ENCODE data around the gene PLCB3.
A peak's percentile ranks its signal among the peaks of the same experiment; 100 is the strongest.
"Not testable (repeated sequence)": the region's sequence is repeated elsewhere in the genome, so short reads cannot be mapped to it uniquely, and the experiment has no call there.

The PLCB3 gene

DNA sequence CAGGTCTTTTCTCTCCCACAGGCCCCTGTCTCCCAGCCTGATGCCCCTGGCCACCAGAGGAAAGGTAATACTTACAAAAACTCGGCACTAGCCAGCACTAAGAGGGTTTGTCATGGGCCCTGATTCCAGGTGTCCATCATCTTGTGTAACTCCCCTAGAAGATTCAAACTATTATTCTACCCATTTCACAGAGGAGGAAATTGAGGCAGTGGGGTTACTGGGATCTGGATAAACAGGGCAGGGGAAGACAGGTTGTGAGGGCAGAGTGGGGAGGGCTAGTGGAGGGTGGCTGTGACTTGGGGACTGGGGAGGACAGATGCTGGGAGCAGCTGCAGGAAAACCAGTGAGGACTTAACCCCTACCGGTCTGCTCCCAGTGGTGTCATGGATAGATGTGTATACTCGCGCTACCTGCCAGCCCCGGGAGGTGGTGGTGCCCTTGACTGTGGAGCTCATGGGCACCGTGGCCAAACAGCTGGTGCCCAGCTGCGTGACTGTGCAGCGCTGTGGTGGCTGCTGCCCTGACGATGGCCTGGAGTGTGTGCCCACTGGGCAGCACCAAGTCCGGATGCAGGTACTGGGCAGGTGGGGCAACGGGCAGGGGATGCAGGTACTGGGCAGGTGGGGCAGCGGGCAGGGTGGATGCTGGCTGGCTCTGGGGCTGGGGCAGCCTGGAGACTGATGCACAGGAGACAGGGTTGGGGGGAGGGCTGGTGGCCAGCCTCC is 15.7 kb upstream of the PLCB3 start:
- DNase-seq (ENCODE audit: low read depth in 2 of 2): no peak

DNA sequence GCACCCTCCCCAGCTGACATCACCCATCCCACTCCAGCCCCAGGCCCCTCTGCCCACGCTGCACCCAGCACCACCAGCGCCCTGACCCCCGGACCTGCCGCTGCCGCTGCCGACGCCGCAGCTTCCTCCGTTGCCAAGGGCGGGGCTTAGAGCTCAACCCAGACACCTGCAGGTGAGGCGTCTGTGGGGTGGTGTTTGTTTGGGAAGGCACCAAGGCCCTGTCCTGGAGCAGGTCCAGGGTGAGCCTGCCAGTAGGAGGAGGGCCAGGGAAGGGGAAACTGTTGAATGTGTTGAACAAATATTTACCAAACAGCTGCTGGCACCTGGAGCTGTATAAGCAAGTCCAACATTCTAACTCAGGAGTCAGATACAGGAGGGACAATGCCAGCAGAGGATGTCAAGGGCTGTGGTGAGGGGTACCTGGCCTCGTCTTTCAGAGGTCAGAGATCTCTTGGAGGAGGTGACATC is 13.8 kb upstream of the PLCB3 start:
- DNase-seq (ENCODE audit: low read depth in 2 of 2): no peak

DNA sequence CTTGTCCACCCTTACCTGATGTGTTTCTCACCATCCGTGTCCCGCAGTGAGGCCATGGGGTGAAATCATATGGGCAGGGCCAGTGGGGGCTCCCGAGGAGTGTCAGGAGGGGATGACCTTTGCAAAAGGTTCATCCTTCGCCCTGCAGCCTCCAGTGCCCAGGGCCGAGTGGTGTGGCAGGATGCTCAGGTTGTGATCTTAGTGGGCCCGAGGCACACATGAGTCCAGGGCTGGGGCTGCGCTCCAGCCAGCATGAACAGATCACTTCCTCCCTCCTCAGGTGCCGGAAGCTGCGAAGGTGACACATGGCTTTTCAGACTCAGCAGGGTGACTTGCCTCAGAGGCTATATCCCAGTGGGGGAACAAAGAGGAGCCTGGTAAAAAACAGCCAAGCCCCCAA is 13.3 kb upstream of the PLCB3 start:
- no peak for DNase-seq (ENCODE audit: low read depth in 2 of 2)

DNA sequence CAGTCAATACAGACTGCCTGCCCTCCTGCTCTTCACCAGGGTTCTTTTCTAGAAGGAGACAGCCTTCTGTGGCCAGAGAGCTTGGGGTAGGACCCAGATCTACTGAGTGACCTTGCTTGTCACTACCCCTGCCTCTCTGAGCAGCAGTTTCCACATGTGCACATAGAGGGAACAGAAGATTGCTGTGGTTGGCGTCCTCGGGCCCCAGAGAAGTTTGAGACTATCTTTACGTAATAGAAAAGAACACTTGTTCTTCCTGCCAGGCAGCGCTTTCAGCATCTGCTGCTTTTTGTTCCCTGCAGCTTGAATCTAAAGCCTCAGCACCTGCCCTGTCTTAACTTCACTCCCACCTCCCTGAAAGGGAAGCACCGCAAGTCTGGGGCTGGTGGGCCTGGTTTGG is 12.3 kb upstream of the PLCB3 start:
- no peak for DNase-seq (ENCODE audit: low read depth in 2 of 2)

DNA sequence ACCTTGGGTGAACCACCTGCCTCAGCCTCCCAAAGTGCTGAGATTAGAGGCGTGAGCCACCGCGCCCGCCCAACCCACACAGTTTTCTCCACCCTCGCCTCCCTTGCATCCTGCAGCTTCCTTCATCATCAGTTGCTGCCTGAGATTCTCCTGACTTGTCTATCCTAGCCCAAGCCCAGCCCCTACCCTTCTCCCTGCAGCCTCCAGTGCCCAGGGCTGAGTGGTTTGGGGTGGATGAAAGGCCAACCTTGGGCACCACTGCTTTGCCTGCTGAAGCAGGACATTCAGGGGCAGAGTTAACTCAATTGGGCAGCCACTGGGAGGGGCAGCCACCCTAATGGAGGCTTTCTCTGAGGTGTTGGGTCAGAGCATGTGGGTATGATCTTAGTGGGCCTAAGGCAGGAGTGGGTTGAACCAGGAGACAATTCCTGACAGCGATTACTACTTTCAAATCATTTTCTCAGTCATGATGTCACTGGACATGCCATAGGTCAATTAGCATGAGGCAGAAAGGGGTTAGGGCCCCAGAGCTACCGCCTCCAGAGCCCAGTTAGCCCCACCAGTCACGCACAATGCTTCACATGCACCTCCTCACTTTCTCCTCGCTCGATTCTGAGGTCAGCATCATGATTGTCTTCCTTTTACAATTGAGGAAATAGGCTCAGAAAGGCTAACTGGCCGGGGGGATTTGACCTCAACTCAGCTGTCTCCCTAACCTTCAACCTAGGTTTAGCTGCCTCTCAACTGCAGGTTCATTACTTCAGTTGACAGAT is 11.5 kb upstream of the PLCB3 start:
- DNase-seq (ENCODE audit: low read depth in 2 of 2): no peak

DNA sequence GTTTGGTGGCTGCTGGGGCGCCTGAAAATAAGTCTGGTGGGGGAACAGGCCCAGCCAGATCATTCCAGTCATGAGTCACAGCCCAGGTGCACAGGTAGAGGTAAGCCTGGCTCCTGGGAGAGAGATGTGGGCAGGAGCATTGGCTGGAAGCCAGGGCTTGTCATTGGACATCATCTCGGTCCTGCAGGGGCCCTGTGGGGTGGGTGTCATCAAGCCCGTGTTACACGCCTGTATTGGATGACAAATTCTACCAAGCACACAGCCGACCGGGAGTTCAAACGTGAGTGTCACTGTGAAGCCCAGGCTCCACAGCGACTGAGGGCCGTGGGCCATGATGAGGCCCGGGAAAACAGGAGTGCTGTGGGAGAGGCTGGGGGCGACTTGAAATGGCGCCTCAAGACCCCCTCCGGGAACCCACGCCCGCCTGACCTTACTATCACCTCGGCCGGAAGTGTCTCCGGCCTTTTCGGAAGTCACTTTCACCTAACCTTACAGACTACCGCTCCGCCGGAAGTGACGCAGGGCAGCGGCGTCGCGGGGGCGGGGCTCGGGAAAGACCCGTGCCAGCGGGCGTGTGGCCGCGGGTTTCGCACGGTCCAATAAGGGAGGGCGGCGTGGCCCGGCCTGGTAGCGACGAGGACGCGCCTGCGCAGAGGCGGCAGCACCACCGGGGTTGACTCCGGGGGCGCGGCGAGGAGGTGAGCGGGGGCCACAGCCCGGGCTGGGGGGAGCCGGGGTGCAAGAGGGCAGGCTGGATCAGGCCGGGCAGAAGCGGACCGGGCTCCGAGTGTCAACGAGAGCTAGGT is 10.7 kb upstream of the PLCB3 start, which contains the start of gene FKBP2:
Gene FKBP2, plus strand, starts transcription at position 661 of the 806 bp plus-strand sequence. CDS start 1,293 bp downstream, outside the sequence.
- peak; percentile 97 for DNase-seq (ENCODE audit: low read depth in 2 of 2)

DNA sequence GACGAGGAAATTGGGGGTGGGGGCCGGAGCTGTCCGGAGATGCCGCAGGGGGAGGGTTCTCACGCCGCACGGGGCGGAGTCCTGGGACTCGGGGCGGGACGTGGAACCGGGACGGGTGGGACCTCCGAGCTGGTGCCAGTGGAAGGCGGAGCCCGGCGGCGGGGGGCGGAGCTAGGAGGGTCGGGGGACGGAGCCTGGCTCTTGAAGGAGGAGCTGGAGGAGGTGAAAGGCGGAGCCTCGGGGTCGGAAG is 10.2 kb upstream of the PLCB3 start:
- DNase-seq (ENCODE audit: low read depth in 2 of 2): peak; percentile 99 to 100

DNA sequence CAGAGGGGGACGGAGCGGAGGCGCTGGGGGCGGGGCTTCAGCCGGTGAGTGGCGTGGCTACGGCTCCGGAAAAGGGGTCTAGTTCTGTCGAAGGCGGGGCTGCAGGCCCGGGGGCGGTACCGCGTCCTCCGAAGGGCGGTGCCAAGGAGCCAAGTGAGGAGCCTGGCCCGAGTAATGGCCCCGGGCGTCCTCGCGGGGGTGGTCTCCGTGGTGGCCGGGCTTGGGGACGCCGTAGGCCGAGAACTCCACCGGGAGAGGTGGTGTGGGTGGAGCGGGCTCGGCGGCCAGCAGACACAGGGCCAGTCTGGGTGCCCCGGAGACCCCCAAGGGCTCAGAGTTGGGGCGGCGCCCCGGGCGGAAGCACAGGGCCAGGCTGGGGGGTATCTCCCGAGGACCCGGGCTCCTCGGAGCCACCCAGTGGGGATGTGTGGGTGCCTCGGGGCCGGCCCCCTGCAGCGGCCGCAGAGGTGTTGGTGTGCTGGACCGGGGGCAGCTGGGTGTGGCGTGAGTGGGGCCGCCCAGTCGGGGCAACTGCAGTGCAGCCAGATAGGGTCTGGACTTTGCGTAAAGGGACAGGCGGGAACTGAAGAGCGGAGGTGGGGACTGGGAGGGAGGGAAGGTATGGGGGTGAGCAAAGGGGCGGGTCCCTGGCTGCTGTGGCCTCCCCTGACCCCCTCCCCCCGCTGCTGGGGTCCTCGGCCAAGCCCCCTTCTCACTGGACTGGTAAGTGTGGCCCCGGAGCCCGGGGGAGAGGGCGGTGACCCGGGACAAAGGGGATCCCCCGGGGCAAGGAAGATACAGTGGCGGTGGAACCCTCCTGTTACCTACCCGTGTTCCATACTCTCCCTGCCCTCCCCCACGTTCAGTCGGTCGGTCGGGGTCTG is 9.6 kb upstream of the PLCB3 start:
- no peak for DNase-seq (ENCODE audit: low read depth in 2 of 2)

DNA sequence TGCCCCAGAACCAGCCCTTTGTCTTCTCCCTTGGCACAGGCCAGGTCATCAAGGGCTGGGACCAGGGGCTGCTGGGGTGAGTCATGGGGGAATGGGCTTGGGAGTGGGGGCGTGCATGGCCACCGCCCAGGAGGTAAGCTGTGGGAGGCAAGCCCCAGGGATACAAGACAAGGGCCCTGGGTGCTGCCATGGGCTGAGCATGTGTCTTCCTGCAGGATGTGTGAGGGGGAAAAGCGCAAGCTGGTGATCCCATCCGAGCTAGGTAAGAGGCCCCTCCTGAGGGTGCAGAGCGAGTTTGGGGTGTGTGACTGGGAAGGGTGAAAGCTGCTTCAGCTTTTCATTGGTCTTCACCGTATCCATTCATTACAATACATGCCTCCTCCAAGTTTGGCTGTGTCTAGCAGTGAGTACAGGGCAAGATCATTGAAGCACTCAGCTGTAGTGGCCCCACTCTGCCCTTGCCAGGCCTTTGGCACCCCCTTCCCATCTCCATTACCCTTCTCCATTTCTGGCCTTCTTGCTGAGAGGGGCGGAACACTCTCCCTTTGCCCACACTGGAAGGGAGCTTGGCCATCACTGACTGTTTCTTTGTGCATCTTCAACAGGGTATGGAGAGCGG is 8.0 kb upstream of the PLCB3 start:
- DNase-seq (ENCODE audit: low read depth in 2 of 2): no peak

DNA sequence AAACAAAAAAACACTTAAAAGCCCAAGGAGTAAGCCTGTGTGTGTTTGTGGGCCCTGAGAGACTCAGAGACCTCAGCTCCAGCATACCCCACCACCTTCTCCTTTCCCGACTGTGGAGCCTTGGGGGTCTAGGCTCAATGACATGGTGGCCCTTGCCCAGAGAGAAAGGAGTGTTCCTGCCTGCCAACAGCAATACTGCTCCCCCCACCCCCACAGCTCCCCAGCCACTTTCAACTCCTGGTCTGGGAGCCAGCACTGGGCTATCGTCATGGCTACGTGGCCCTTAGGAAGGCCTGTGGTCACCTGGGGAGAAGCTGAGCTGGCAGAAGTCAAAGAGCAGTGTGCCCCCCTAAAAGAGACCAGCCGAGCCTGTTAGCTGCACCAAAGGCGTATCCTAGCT is 7.2 kb upstream of the PLCB3 start:
- DNase-seq (ENCODE audit: low read depth in 2 of 2): no peak

DNA sequence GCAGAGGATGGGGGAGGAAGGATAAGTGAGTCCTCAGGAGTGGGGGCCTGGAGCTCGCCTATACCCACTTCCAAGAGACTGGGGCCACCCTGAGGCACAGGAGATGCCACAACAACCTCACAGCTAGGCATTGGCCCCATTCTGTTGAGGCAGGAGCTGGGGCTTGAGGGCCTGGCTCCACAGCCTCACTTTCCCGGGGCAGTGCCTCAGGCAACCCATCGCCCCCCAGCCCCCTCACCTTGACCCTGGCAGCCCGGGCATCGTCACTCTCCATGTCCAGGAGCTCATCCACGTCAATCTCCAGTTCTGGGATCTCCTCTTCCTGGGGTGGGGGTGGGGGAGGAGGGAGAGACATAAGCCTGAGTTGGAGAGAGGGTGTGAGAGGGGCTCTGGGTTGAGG is 6.4 kb upstream of the PLCB3 start:
- DNase-seq (ENCODE audit: low read depth in 2 of 2): no peak

DNA sequence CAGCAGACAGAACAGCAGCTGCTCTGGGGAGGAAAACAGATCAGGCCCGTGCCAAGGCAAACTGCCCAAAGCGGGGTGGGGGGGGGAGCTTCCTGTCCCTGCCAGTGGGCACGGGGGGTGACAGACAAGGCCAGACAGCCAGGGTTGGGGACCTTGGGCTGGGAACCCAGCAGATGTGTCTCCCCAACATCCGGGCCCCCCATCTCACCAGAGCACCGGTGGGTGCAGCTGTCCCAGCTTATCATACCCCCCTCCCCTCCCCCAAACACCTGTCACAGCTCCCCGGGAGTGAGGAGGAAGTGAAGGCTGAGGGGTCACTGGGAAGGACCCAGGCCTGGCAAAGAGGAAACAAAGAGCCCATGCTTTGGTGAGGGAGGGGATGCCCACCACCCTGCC is 5.9 kb upstream of the PLCB3 start:
- DNase-seq (ENCODE audit: low read depth in 2 of 2): no peak

DNA sequence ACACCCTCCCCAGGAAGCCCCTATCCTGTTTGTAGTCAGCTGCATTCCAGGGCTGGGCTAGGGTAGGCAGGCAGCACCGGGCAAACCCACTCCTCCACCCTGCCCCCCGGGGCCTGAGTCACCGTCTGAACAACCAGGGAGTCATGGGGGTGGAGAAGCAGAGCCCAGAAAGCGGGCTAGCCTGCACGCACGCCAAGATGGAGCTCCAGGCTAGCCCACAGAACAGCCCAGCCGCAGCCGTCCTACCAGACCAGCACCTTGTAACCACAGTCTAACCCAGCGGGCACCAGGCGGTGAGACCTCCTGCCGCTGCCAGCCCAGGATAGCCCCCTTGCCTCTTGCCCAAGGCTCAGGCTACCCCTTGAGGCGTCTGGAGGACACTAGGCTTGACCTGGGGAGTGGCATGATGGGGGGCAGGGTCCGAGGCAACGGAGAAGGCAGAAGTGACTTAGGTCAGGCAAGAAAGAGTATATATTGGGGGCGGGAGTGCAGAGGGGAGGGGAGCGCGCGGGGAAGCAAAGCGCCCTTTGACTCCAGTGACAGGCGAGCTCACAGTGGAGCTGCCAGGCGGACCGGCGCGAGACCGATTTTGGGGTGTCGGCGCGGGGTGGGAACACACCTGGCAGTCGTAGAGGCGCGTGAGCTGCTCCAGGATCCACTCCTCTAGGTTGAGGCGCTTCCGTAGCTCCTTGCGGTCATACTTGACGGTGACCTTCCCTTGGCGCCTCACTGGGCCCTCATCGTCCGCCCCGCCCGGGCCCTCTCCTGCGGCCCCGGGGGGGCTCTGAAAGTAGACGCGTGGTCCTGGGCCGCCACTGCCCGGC is 5.3 kb upstream of the PLCB3 start:
- peak; percentile 67 to 79 for DNase-seq (ENCODE audit: low read depth in 2 of 2)

DNA sequence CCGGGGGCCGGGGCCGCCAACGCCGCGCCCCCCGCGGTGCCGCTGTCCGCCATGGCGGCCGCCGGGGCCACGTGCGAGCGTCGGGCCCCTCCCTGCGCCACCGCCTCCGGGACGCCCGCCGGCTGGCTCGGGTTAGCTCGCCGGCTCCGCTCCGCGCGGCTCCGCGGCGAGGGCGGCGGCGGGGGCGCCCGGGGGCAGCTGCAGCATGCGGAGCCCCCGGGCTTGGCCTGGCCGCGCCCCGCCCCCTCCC is 4.8 kb upstream of the PLCB3 start:
- DNase-seq (ENCODE audit: low read depth in 2 of 2): not testable (repeated sequence)

DNA sequence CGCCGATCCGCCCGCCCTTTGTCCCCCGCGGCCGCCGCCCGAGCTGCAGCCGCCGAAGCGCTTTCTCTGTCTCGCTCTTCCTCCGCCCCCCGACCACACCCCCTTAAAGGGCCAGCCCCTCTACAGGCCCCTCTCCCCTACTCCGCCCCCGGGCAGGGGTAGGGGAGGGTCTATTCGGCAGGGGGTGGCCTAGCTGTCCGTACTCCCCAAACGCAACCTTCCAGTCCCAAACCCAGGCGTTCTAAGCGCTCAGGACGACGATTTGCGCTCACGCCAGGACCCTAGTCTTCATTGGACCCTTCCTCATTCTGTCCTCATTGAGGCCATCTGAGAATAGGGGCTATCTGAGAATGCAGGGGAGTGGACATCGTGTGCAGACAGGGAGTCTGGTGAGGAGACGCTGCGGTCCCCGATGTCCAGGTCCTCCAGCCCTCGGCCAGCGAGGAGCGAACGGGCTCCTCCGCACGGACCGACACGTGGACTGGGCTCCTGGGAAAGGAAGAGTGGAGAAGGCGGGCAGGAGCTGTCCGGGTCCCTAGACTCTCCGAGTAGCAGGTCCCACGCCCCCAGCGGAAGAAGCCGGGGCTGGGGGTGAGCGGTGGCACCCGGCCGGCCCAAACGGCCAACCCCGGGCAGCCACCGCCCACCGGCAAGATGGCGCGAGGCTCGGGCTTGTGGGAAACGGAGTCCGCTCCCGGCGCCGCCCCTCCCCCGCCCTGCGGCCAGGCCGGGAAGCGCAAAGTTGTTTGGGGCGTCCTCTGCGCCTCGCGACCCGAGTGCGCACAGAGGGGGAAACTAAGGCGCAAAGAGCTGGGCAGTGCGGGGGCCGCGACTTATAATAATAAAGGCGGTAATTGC is 4.2 kb upstream of the PLCB3 start, which contains the start of gene PPP1R14B:
Gene PPP1R14B, minus strand, starts transcription at position 73 of the 858 bp plus-strand sequence. CDS start 270 bp downstream, outside the sequence.
- peak; percentile 76 to 87 for DNase-seq (ENCODE audit: low read depth in 2 of 2)

DNA sequence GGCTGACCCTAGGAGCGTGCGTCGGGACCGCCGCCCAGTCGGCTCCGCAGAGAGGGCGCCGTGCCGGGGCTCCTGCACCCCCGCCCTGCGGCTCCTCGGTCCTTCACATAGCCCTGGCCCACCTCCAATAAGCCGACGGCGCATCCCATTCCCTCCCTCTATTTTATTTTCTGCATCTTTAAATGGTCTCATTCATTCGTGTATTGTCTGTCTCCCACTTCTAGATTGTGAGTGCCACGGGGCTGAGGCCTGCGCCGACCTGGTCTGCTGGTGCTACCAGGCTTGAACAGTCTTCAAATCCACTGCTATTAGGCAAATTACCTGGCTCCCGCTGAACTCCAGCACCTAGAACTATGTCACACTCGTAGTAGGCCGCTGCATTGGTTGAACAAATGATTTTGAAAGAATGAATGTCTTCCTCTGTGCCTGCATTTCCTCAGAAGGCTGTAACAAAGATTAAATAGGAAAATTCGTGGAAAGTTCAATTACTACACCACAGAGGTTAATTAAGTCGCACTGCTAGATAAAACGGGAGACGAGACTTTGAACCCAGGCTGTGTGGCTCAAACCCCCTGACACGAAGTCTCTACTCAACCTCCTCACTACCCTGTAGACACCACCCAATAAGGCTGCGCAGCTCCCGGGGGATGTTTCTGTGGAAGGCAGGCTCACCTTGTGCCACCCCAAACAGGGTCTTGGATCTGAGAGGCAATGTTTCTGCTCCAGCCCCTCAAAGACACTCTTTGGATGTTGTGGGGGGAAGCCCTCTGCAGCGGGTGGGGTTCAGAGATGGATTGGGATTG is 3.4 kb upstream of the PLCB3 start:
- DNase-seq (ENCODE audit: low read depth in 2 of 2): no peak

DNA sequence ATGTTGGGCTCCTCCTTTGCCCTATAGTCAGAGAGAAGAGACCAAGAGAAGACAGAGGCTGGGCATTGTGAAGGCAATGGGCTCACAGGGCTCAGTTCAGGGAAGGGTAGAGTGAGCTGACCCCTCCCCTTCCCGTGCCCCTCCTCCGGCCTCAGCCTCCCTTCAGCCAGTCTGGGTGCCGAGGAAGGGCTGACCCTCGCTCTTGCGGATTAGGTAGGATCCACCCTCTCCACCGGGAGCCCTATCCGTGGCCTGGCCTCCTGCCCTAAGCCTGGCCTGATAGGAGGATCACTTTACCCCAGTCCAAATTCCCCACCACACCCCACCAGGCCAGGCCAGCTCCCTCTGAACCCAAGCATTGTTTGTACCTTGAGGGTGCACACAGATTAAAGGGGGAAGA is 2.8 kb upstream of the PLCB3 start:
- DNase-seq (ENCODE audit: low read depth in 2 of 2): no peak

DNA sequence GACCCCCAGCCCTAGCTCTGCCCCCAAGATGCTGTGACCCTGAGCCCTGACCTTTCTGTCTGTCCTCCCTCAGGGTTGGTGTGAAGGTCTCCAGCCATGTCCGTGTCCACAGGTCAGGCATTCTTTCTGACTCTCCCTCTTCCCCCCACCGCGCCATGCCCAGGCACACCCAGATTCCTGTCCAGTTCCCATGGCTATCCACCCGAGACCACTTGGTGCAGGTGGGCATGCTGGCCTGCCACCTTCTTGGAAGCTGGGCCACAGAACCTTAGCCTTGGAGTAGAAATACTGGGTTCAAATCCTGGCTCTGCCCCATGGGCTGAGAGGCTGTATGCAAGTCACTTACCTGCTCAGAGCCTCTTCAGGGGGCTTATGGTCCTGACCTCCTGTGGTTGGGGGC is 2.3 kb upstream of the PLCB3 start:
- DNase-seq (ENCODE audit: low read depth in 2 of 2): no peak

Measured in stimulated activated CD4-positive, alpha-beta T cell treated with anti-CD3 and anti-CD28 coated beads, Interleukin-4, amount 100 ng/mL, for 48 hours (primary cell).